ENCODE data around the gene STK33.

Gene STK33

DNA sequence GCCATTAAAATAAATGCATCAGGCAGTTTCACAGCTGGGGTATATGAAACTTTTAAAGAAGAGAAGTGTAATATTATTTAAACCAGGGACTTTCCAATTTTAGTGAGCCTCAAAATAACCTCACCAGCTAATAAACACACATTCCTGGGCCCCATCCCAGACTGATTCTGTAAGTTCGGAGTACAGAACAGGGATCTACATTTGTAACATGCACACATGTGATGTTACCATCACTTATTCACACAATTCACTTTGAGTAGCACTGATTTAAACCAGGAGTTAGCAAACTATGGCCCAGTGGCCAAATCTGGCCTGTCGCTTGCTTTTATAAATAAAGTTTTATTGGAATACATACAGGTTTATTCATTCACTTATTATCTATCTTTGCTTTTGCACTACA is 62.0 kb downstream of the STK33 start:
- Histone ChIP-seq H3K36me3 (ENCODE audit: insufficient read depth, low read length) (no peaks in the 10 kb centered on the region), H3K4me1 (ENCODE audit: insufficient read depth, low read length) (no peaks in the 10 kb centered on the region), H3K9ac (ENCODE audit: low read depth, low read length) (no peak overlapping the region), H3K9me3 (ENCODE audit: insufficient read depth, low read length, severe bottlenecking) (no peaks in the 10 kb centered on the region), H3K27ac (ENCODE audit: low read length) (no peak overlapping the region), H4K20me1 (ENCODE audit: insufficient read depth, low read length) (no peaks in the 10 kb centered on the region), H3K4me3 (ENCODE audit: low read depth in 1 of 2, low read length in 2 of 2) (no peak overlapping the region), H3K4me2 (ENCODE audit: insufficient read depth, low read length) (no peak overlapping the region), H3K27me3 (ENCODE audit: insufficient read depth, low read length, poor library complexity) (no peaks in the 10 kb centered on the region), H2AFZ (ENCODE audit: low read depth, low read length) (no peak overlapping the region), H3K79me2 (ENCODE audit: insufficient read depth, low read length) (no peaks in the 10 kb centered on the region)
- no peak for DNase-seq
- no peak for ATAC-seq (ENCODE audit: insufficient read depth, low read depth)
- TF ChIP-seq EZH2 (IDR thresholded peaks at IDR 0.05; ENCODE audit: borderline replicate concordance, low read depth, low read length, severe bottlenecking) = no peak
- TF ChIP-seq, protein P1, sequence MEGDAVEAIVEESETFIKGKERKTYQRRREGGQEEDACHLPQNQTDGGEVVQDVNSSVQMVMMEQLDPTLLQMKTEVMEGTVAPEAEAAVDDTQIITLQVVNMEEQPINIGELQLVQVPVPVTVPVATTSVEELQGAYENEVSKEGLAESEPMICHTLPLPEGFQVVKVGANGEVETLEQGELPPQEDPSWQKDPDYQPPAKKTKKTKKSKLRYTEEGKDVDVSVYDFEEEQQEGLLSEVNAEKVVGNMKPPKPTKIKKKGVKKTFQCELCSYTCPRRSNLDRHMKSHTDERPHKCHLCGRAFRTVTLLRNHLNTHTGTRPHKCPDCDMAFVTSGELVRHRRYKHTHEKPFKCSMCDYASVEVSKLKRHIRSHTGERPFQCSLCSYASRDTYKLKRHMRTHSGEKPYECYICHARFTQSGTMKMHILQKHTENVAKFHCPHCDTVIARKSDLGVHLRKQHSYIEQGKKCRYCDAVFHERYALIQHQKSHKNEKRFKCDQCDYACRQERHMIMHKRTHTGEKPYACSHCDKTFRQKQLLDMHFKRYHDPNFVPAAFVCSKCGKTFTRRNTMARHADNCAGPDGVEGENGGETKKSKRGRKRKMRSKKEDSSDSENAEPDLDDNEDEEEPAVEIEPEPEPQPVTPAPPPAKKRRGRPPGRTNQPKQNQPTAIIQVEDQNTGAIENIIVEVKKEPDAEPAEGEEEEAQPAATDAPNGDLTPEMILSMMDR (IDR thresholded peaks at IDR 0.05; ENCODE audit: borderline replicate concordance, extremely low read depth, low read length, poor library complexity, severe bottlenecking) = no peak

DNA sequence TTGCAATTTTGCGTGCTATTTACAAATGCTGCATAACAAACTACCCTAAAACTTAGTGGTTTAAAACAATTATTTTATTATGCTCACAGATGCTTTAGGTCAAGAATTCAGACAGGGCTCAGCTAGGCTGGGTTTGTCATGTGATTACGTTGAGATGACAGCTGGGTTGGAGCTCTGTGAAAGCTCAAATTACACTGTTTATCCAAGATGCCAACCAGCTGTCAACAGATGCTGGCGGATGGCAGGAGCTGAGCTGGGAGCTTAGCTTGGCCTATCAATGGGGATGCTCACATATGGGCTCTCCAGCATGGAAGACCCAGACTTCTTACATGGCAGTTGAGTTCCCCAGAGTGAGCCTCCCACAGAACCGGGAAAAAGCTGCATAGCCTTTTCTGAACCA is 62.7 kb downstream of the STK33 start:
- no peak for DNase-seq

DNA sequence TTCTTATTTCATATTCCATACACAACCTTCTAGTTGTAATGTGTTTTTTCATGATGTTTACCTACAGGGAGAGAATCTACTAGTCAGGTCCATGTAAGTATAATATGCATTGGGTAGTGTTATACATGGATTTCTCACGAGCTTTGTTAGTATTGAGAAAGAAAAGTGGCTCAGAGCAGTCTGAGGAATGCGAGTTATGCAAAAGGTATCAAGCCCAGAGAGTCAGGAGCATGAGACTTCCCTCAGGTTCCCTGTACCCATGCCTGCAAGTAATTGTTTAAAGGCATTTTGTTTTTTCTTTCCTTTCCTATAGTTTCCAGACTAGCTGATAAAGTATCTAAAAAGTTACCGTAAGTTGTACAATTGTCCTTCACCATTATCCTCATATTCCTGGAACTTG is 66.1 kb downstream of the STK33 start:
- no peaks in the 10 kb centered on the region for H3K4me1 ChIP-seq (ENCODE audit: insufficient read depth, low read length)
- no peak for ATAC-seq (ENCODE audit: insufficient read depth, low read depth)

More for the DNA sequence above, 62.7 kb downstream of the STK33 start:
- H3K4me3 ChIP-seq (ENCODE audit: low read depth in 1 of 2, low read length in 2 of 2) = no peak overlapping the region
- H4K20me1 ChIP-seq (ENCODE audit: insufficient read depth, low read length) = no peaks in the 10 kb centered on the region
- TF ChIP-seq, protein P1 (IDR thresholded peaks at IDR 0.05; ENCODE audit: borderline replicate concordance, extremely low read depth, low read length, poor library complexity, severe bottlenecking) = no peak
- TF ChIP-seq EZH2 (IDR thresholded peaks at IDR 0.05; ENCODE audit: borderline replicate concordance, low read depth, low read length, severe bottlenecking) = no peak
- no peak overlapping the region for H2AFZ ChIP-seq (ENCODE audit: low read depth, low read length)
- no peak overlapping the region for H3K4me2 ChIP-seq (ENCODE audit: insufficient read depth, low read length)
- H3K4me1 ChIP-seq (ENCODE audit: insufficient read depth, low read length) = no peaks in the 10 kb centered on the region
- no peak overlapping the region for H3K9ac ChIP-seq (ENCODE audit: low read depth, low read length)
- ATAC-seq (ENCODE audit: insufficient read depth, low read depth) = no peak
- H3K27ac ChIP-seq (ENCODE audit: low read length) = no peak overlapping the region
- no peaks in the 10 kb centered on the region for H3K36me3 ChIP-seq (ENCODE audit: insufficient read depth, low read length)
- no peaks in the 10 kb centered on the region for H3K79me2 ChIP-seq (ENCODE audit: insufficient read depth, low read length)
- no peaks in the 10 kb centered on the region for H3K27me3 ChIP-seq (ENCODE audit: insufficient read depth, low read length, poor library complexity)
- no peaks in the 10 kb centered on the region for H3K9me3 ChIP-seq (ENCODE audit: insufficient read depth, low read length, severe bottlenecking)

More for the DNA sequence above, 66.1 kb downstream of the STK33 start:
- Histone ChIP-seq H4K20me1 (ENCODE audit: insufficient read depth, low read length) (no peaks in the 10 kb centered on the region), H3K9ac (ENCODE audit: low read depth, low read length) (no peak overlapping the region), H3K36me3 (ENCODE audit: insufficient read depth, low read length) (no peaks in the 10 kb centered on the region), H3K79me2 (ENCODE audit: insufficient read depth, low read length) (no peaks in the 10 kb centered on the region), H3K27ac (ENCODE audit: low read length) (no peak overlapping the region), H3K4me3 (ENCODE audit: low read depth in 1 of 2, low read length in 2 of 2) (no peak overlapping the region), H3K9me3 (ENCODE audit: insufficient read depth, low read length, severe bottlenecking) (no peaks in the 10 kb centered on the region), H3K27me3 (ENCODE audit: insufficient read depth, low read length, poor library complexity) (no peaks in the 10 kb centered on the region), H2AFZ (ENCODE audit: low read depth, low read length) (no peak overlapping the region), H3K4me2 (ENCODE audit: insufficient read depth, low read length) (no peak overlapping the region)
- no peak for TF ChIP-seq EZH2 (IDR thresholded peaks at IDR 0.05; ENCODE audit: borderline replicate concordance, low read depth, low read length, severe bottlenecking)
- TF ChIP-seq, protein P1 (IDR thresholded peaks at IDR 0.05; ENCODE audit: borderline replicate concordance, extremely low read depth, low read length, poor library complexity, severe bottlenecking) = no peak
- no peak for DNase-seq
